ENCODE measurements around the gene IVNS1ABP.
A peak's percentile ranks its signal among the peaks of the same experiment; 100 is the strongest.
"Not testable (repeated sequence)": the region's sequence is repeated elsewhere in the genome, so short reads cannot be mapped to it uniquely, and the experiment has no call there.

The IVNS1ABP gene

GRCh38 chr1:185292237-185292636 is 24.8 kb downstream of the IVNS1ABP start:
- no peak for DNase-seq (ENCODE audit: low read depth)

GRCh38 chr1:185291652-185292051 is 25.4 kb downstream of the IVNS1ABP start:
- no peak for DNase-seq (ENCODE audit: low read depth)

- no peak for DNase-seq (ENCODE audit: low read depth)
These were observed 25.9 kb downstream of the IVNS1ABP start for GRCh38 chr1:185291159-185291558.

- DNase-seq (ENCODE audit: low read depth) = no peak
These were observed 27.2 kb downstream of the IVNS1ABP start for GRCh38 chr1:185289880-185290279.

GRCh38 chr1:185288435-185288834 is 28.6 kb downstream of the IVNS1ABP start:
- no peak for DNase-seq (ENCODE audit: low read depth)

- no peak for DNase-seq (ENCODE audit: low read depth)
These were observed 29.6 kb downstream of the IVNS1ABP start for GRCh38 chr1:185287451-185287850.

GRCh38 chr1:185284533-185285276 is 32.3 kb downstream of the IVNS1ABP start:
- no peak for DNase-seq (ENCODE audit: low read depth)

GRCh38 chr1:185284116-185284515 is 32.9 kb downstream of the IVNS1ABP start:
- DNase-seq (ENCODE audit: low read depth) = no peak

GRCh38 chr1:185281245-185281644 is 35.8 kb downstream of the IVNS1ABP start:
- no peak for DNase-seq (ENCODE audit: low read depth)

- DNase-seq (ENCODE audit: low read depth) = no peak
These were observed 36.5 kb downstream of the IVNS1ABP start for GRCh38 chr1:185280589-185280988.

GRCh38 chr1:185279571-185279970 is 37.5 kb downstream of the IVNS1ABP start:
- no peak for DNase-seq (ENCODE audit: low read depth)

- no peak for DNase-seq (ENCODE audit: low read depth)
These were observed 45.1 kb downstream of the IVNS1ABP start for GRCh38 chr1:185271921-185272320.

GRCh38 chr1:185268352-185268751 is 48.7 kb downstream of the IVNS1ABP start:
- DNase-seq (ENCODE audit: low read depth) = no peak

- DNase-seq (ENCODE audit: low read depth) = no peak
These were observed 49.3 kb downstream of the IVNS1ABP start for GRCh38 chr1:185267701-185268100.

GRCh38 chr1:185267301-185267700 is 49.7 kb downstream of the IVNS1ABP start:
- DNase-seq (ENCODE audit: low read depth) = no peak

- DNase-seq (ENCODE audit: low read depth) = no peak
These were observed 51.7 kb downstream of the IVNS1ABP start for GRCh38 chr1:185265314-185265713.

- no peak for DNase-seq (ENCODE audit: low read depth)
These were observed 53.3 kb downstream of the IVNS1ABP start for GRCh38 chr1:185263780-185264179.

- no peak for DNase-seq (ENCODE audit: low read depth)
These were observed 53.8 kb downstream of the IVNS1ABP start for GRCh38 chr1:185263292-185263691.

- DNase-seq (ENCODE audit: low read depth) = no peak
These were observed 54.9 kb downstream of the IVNS1ABP start for GRCh38 chr1:185262151-185262550.

- no peak for DNase-seq (ENCODE audit: low read depth)
These were observed 56.4 kb downstream of the IVNS1ABP start for GRCh38 chr1:185260611-185261010.

- DNase-seq (ENCODE audit: low read depth) = no peak
These were observed 58.4 kb downstream of the IVNS1ABP start for GRCh38 chr1:185258676-185259075.

- DNase-seq (ENCODE audit: low read depth) = peak; percentile 13
These were observed 59.2 kb downstream of the IVNS1ABP start for GRCh38 chr1:185257950-185258208.

GRCh38 chr1:185257116-185257949 is 59.7 kb downstream of the IVNS1ABP start:
- not testable (repeated sequence) for DNase-seq (ENCODE audit: low read depth)

GRCh38 chr1:185255595-185255994 is 61.4 kb downstream of the IVNS1ABP start:
- not testable (repeated sequence) for DNase-seq (ENCODE audit: low read depth)

Measured in GM04503 (cell line).